Astrocyte of the spinal cord (primary cell): ENCODE results near the gene NDUFA13.

ENCODE experiments used
- DNase-seq: peaks from one replicate; pipeline ENCODE4 v3.0.0; 2011; ENCODE audit warnings: low read depth, low spot score
- H3K4me3 ChIP-seq: 2 replicates; pipeline ENCODE4 v1.5.1; 2011; ENCODE audit warnings: low read depth, mild to moderate bottlenecking, low read length, moderate library complexity
- in situ Hi-C: cut with HindIII; loops from 2 replicates; pipeline ENCODE4 v1.10.0; 2017; ENCODE audit warnings: low sequenced_read_pairs
- TF ChIP-seq, protein P1 (sequence below): IDR thresholded peaks from 2 replicates; pipeline ENCODE4 v1.5.1; 2012; ENCODE audit warnings: low read depth, mild to moderate bottlenecking, low read length, inconsistent platforms

NDUFA13 gene

DNA sequence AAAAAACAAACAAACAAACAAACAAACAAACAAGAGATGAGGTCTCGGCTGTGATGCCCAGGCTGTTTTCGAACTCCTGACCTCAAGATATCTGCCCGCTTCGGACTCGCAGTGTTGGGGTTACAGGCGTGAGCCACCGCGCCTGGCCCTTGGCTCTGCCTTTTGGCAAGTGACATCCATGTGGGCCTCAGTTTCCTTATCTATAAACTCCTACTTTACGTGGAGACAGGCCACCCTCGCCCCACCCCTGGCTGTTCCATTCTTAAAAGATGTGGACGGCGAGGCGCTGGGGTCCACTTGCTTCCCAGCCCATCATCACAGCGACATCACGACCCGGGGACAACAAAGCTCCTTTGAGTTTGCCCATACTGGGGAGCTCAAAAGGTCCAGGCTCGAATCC, 2.3 kb upstream of the NDUFA13 start:
- DNase-seq = no peak
- in situ Hi-C loops = no loop called here
- TF ChIP-seq, protein P1, sequence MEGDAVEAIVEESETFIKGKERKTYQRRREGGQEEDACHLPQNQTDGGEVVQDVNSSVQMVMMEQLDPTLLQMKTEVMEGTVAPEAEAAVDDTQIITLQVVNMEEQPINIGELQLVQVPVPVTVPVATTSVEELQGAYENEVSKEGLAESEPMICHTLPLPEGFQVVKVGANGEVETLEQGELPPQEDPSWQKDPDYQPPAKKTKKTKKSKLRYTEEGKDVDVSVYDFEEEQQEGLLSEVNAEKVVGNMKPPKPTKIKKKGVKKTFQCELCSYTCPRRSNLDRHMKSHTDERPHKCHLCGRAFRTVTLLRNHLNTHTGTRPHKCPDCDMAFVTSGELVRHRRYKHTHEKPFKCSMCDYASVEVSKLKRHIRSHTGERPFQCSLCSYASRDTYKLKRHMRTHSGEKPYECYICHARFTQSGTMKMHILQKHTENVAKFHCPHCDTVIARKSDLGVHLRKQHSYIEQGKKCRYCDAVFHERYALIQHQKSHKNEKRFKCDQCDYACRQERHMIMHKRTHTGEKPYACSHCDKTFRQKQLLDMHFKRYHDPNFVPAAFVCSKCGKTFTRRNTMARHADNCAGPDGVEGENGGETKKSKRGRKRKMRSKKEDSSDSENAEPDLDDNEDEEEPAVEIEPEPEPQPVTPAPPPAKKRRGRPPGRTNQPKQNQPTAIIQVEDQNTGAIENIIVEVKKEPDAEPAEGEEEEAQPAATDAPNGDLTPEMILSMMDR = no peak
- no peak overlapping the region for H3K4me3 ChIP-seq

DNA sequence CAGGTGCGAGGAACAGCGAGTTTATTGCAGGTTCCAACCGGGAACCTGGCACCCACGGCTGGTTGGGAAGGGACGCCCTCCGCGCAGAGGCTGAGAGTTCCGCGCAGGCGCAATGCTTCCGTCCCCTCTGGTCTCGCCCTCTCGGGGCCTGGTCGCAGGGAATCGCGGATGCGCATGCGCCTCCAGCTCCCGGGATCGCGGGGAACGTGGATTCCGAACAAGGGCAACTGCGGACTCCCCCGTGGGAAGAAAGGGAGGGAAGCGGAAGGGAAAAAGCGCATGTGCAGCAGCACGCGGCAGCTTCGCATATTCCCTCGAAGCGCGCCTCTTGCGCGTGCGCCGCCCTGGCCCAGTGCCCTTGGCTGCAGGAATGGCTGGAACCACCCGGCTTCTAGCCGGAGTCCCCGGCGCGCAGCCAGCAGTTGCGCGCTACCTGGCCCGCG, 1.8 kb upstream of the NDUFA13 start:
- no peak overlapping the region for H3K4me3 ChIP-seq
- DNase-seq = peak; percentile 50
- in situ Hi-C loops = no loop called here
- TF ChIP-seq, protein P1 = no peak

DNA sequence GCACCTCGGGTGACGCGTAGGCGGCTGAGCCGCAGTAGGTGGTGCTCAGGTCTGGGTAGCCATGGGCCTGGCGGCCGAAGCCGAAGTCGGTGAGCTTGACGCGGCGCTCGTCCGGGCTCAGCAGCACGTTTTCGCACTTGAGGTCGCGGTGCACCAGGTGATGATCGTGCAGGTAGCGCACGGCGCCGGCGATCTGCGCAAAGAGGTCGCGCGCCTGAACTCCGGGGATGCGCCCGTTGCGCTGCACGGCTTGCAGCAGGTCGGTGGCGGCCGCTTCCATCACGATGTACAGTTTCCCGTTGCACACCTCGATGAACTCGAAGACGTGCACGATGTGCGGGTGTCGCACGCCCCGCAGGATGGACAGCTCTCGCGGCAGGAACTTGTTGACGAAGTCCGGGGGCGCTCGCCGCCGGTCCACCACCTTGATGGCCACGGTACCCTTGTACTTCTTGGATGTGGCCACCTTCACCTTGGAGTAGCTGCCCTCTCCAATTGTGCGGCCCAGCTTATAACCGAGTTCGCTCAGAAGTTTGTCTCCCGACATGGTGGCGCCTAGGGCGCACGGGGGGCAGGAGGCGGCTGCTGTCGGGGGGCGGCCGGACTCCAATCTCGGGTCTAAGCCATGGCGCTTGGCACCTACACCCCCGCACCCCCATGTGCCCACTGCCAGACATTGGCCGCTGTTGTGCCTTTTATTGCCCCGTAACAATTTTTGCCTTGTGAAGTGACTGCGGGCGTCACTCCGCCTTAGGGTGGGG, 964 bp upstream of the NDUFA13 start, which contains the start of gene TSSK6:
Gene TSSK6, minus strand, starts transcription at position 668 of the 761 bp plus-strand sequence. Its CDS starts 121 bp downstream, at position 547.
- TF ChIP-seq, protein P1 = no peak
- peak within 1 kb of the TSS; percentile 93 for H3K4me3 ChIP-seq
- in situ Hi-C loops = no loop called here
- no peak for DNase-seq

DNA sequence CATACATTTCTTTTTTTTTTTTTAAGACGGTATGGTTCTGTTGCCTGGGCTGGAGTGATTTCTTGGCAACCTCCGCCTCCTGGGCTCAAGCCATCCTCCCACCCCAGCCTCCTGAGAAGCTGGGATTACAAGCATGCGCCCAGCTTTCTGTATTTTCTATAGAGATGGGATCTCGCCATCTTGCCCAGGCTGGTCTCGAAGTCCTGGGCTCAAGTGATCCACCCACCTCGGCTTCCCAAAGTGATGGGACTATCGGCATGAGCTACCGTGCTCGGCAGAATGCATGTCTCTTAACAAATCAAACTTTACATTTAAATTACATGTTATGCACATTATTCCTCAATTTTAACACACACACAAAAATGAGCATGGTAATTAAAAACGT, 1.2 kb downstream of the NDUFA13 start:
- H3K4me3 ChIP-seq = peak overlapping the region; percentile 93
- TF ChIP-seq, protein P1 = no peak
- no peak for DNase-seq
- in situ Hi-C loops = no loop called here

DNA sequence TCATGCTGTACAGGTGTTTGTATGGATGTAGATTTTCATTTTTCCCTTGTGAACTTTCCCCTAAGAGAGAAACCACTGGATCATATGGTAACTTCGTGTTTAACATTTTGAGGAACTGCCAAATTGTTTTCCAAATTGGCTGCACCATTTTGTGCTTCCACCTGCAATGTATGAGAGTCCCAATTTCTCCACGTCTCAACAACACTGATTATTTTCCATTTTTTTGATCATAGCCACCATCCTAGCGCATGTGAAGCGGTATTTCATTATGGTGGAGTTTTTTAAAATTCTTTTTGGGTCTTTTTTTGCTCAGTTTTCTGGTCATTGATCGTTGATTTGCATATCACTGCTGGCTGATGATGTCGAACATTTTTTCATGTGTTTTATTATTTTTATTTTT, 5.0 kb downstream of the NDUFA13 start:
- H3K4me3 ChIP-seq = no peak overlapping the region
- DNase-seq = no peak
- in situ Hi-C loops = no loop called here
- TF ChIP-seq, protein P1 = no peak

DNA sequence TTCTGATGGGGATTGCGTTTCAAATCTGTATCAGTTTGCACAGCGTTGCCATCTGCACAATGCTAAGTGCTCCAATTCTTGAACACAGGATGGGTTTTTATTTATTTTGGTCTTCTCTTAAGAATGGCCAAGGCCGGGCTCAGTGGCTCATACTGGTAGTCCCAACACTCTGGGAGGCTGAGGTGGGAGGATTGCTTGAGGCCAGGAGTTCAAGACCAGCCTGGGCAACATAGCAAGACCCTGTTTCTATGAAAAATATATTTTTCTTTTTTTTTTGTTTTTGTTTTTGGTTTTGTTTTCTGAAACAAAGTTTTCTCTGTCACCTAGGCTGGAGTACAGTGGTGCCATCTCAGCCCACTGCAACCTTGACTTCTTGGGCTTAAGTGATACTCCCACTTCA, 7.2 kb downstream of the NDUFA13 start:
- TF ChIP-seq, protein P1 = no peak
- no peak overlapping the region for H3K4me3 ChIP-seq
- in situ Hi-C loops = no loop called here
- no peak for DNase-seq
